Kidney (tissue), 14 donors: ENCODE results near the gene FAM131C. TPM values are rescaled to one million over a fixed set of nuclear protein-coding genes. Genes with fewer than 3 reads are reported as not detected.
A peak's percentile ranks its signal among the peaks of the same experiment; 100 is the strongest.
"Not testable (repeated sequence)": the region's sequence is repeated elsewhere in the genome, so short reads cannot be mapped to it uniquely, and the experiment has no call there.

Source experiments
- DNase-seq, 5 donors: peaks; one replicate each; pipeline ENCODE4 v3.0.0-alpha.2; 2013 to 2020
- FAIRE-seq: peaks from 2 replicates; lab custom pipeline; 2012; peaks lifted over from hg19 to GRCh38; lab: Jason Lieb, UNC
- H3K27ac ChIP-seq, 2 donors: one replicate each; pipeline ENCODE4 v1.7.0; 2013; ENCODE audit warnings: low read depth in 2 of 2, low read length in 2 of 2, inconsistent platforms in 1 of 2
- H3K27me3 ChIP-seq: one replicate; pipeline ENCODE4 v1.7.1; 2013; ENCODE audit warnings: low read length, inconsistent platforms; ENCODE audit not compliant: control insufficient read depth, insufficient read depth
- H3K36me3 ChIP-seq, 3 donors: one replicate each; pipeline versions ENCODE4 v1.7.0 to v1.7.1; 2013; ENCODE audit warnings: low read length in 3 of 3, control low read depth in 1 of 3, inconsistent platforms in 1 of 3; ENCODE audit not compliant: insufficient read depth in 3 of 3, control insufficient read depth in 2 of 3
- H3K4me1 ChIP-seq, 3 donors: one replicate each; pipeline versions ENCODE4 v1.7.0 to v1.7.1; 2013; ENCODE audit warnings: low read length in 3 of 3, inconsistent platforms in 1 of 3, low read depth in 1 of 3; ENCODE audit not compliant: control insufficient read depth in 2 of 3, insufficient read depth in 2 of 3
- H3K4me3 ChIP-seq, 3 donors: one replicate each; pipeline versions ENCODE4 v1.7.0 to v1.8.1; 2013; ENCODE audit warnings: low read length in 3 of 3, control low read depth in 1 of 3, inconsistent platforms in 1 of 3
- H3K9ac ChIP-seq, 3 donors: one replicate each; pipeline versions ENCODE4 v1.7.0 to v1.7.1; 2013; ENCODE audit warnings: low read length in 3 of 3, control low read depth in 1 of 3, inconsistent platforms in 1 of 3
- H3K9me3 ChIP-seq, 3 donors: one replicate each; pipeline versions ENCODE4 v1.7.0 to v1.7.1; 2013; ENCODE audit warnings: low read length in 3 of 3, control low read depth in 1 of 3, inconsistent platforms in 1 of 3; ENCODE audit not compliant: control insufficient read depth in 2 of 3, insufficient read depth in 1 of 3
- intact Hi-C: fragments of 100-400 bp; cut with DNase I; formaldehyde crosslinking; loops from one replicate; pipeline ENCODE4 v1.11.1; 2022
- polyA plus RNA-seq: library from polyadenylated mRNA; stranded (reverse); fragments of 350-450 nt; fragmentation: Illumina TruSeq; extraction: RNeasy Lipid Tissue Mini Kit (QIAGEN cat#74804); gene quantifications from one replicate; pipeline ENCODE4 v1.2.3, GENCODE V29; 2014; ENCODE audit warnings: low read depth, low replicate concordance; ENCODE audit not compliant: insufficient read depth
- total RNA-seq: library from RNA; stranded (reverse); fragmentation: NEBNext Ultra II Directional; extraction: Animal tissue kit (Norgen Biotek cat#: 25700); gene quantifications from one replicate; pipeline ENCODE4 v1.2.1, GENCODE V29; 2021
- TF ChIP-seq, protein P1 (sequence below): IDR thresholded peaks from 3 replicates; pipeline ENCODE4 v1.5.1; 2012; ENCODE audit warnings: mild to moderate bottlenecking, moderate library complexity, borderline replicate concordance; ENCODE audit not compliant: insufficient read depth; ENCODE audit errors: extremely low read depth
- donor health status: control.
- donor health status: control.
- donor health status: control.
- donor health status: control.
- donor health status: control.
- donor health status: DM: yes; HTN: yes; CAD: no.
- donor health status: Normal renal cell carcinoma (clear cell type).

FAM131C gene
- total and polyA plus RNA-seq, 2 donors from 2014 or later: 5.0 to 12.0 TPM

DNA sequence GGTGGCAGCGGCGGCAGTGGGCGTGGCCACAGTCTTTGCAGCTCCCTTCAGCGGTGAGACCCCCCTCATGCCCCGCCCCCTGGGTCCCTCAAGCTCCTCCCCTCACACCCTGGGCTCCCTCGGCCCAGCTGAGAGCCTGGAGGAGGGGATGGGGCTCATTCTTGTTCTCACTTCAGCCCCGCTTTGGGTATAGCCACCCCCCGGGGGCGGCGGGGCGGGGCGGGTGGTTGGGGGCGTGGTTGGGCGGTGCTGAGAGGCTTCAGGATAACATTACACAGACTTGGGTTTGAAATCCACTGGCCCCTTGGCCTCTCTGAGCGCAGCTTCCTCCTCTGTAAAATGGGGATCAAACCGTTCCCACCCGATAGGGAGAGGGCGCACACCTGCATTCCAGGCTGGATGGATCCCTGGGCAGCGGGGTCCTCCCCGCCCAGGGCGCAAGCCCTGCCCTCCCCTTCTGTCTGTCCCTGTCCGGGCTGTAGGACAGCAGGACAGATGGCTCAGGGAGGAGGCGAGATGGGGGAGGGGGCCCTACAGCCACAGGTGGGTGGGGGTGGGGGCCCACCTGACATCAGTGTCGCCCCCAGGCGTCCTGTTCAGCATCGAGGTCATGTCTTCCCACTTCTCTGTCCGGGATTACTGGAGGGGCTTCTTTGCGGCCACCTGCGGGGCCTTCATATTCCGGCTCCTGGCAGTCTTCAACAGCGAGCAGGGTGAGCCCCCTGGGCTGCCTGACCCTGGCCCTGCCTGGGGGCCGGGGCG lies 46.5 kb downstream of the FAM131C start:
- Histone ChIP-seq H3K4me1 (peaks cover 0 to 10% (median 5%) of the 10 kb centered on the region in 3 donors), H3K9me3 (no peaks in the 10 kb centered on the region), H3K36me3 (no peaks in the 10 kb centered on the region), H3K27ac (no peak overlapping the region), H3K4me3 (no peak overlapping the region), H3K9ac (no peak overlapping the region), H3K27me3 (no peaks in the 10 kb centered on the region)
- TF ChIP-seq, protein P1, sequence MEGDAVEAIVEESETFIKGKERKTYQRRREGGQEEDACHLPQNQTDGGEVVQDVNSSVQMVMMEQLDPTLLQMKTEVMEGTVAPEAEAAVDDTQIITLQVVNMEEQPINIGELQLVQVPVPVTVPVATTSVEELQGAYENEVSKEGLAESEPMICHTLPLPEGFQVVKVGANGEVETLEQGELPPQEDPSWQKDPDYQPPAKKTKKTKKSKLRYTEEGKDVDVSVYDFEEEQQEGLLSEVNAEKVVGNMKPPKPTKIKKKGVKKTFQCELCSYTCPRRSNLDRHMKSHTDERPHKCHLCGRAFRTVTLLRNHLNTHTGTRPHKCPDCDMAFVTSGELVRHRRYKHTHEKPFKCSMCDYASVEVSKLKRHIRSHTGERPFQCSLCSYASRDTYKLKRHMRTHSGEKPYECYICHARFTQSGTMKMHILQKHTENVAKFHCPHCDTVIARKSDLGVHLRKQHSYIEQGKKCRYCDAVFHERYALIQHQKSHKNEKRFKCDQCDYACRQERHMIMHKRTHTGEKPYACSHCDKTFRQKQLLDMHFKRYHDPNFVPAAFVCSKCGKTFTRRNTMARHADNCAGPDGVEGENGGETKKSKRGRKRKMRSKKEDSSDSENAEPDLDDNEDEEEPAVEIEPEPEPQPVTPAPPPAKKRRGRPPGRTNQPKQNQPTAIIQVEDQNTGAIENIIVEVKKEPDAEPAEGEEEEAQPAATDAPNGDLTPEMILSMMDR: no peak
- peak; percentile 74 to 93 (median 87) for DNase-seq
- intact Hi-C loops: no loop called here
- no peak for FAIRE-seq

DNA sequence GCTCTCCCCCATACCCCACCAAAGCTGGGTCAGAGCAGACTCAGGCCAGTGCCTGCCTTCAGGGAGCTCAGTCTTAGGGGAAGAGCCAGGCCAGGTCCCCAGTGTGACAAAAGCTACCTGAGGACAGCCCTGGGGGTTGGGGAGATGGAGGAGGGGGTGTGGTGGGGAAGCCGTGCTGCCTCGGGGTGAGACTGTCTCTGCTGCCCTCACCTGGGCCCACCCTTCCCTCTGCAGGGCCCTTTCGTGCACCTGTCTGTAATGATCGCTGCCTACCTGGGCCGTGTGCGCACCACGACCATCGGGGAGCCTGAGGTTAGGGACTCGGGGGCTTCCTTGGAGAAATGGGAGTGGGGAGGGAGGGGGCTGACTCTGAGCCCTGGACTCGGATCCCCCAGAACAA lies 47.1 kb downstream of the FAM131C start:
- H3K27me3 ChIP-seq, H3K36me3 ChIP-seq, H3K9me3 ChIP-seq, intact Hi-C loops, H3K9ac ChIP-seq, FAIRE-seq, DNase-seq, H3K4me3 ChIP-seq, H3K27ac ChIP-seq: not testable (repeated sequence)
- peaks cover 0 to 10% (median 5%) of the 10 kb centered on the region in 3 donors for H3K4me1 ChIP-seq

DNA sequence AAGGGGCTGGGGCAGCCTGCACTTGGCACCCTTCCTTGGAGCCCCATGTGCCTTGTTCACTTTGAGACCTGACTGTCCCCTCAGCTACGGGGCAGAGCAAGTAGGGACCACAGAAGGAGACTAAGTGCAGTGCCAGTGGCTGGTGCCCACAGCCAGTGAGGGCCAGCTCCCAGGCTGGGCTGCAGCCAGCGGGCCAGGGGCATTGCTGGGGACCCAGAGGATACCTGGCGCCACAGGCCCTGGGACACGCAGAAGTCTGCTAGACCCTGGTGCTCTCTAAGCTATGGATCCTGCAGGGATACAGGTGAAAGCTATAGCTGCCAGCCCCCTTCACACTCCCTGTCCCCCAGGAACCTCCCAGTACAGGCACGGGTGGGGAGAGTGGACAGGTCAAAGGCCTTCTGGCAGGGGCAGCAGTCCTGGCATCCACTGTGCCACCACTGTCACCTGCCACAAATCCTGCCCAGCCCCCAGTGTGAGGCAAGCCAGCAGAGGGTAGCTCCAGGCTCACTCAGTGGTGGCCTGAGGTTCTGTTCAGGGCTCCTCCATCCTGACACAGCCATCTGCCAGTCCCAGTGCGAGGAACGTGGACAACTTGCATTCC lies 50.3 kb downstream of the FAM131C start:
- DNase-seq (no peak), FAIRE-seq (no peak)
- Histone ChIP-seq H3K27me3 (no peaks in the 10 kb centered on the region), H3K36me3 (no peaks in the 10 kb centered on the region), H3K4me1 (peaks cover 0 to 22% (median 5%) of the 10 kb centered on the region in 3 donors), H3K4me3 (no peak overlapping the region), H3K27ac (peak overlapping the region; percentile 32 to 79), H3K9me3 (no peaks in the 10 kb centered on the region), H3K9ac (peak overlapping the region in 1 of 3 donors; percentile 80)
- TF ChIP-seq, protein P1: no peak
- intact Hi-C loops: no loop called here

DNA sequence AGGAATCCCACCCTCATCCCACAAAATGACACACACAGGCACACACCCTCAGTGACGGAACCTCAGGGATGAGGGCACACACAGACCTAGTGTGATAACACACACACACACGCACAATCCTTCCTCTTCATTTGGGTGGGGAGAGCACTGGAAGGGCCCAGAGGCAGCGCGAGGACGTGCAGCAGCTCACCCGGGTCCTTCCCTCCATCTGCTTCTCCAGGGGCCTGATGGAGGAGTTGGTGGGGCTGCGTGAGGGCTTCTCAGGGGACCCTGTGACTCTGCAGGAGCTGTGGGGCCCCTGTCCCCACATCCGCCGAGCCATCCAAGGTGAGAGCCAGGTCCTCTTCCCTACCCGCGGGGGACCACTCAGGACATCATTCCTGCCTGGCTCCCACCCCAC lies 51.1 kb downstream of the FAM131C start:
- H3K27ac ChIP-seq: peak overlapping the region; percentile 79 to 82
- H3K27me3 ChIP-seq: no peaks in the 10 kb centered on the region
- peak overlapping the region in 2 of 3 donors; percentile 26 to 80 for H3K9ac ChIP-seq
- H3K4me1 ChIP-seq: peaks cover 0 to 29% (median 5%) of the 10 kb centered on the region in 3 donors
- peak overlapping the region in 1 of 3 donors; percentile 51 for H3K4me3 ChIP-seq
- intact Hi-C loops: no loop called here
- TF ChIP-seq, protein P1: no peak
- no peak for FAIRE-seq
- no peaks in the 10 kb centered on the region for H3K9me3 ChIP-seq
- no peaks in the 10 kb centered on the region for H3K36me3 ChIP-seq
- no peak for DNase-seq
